ENCODE results near the gene SULT4A1.
A peak's percentile ranks its signal among the peaks of the same experiment; 100 is the strongest.

The SULT4A1 gene

DNA sequence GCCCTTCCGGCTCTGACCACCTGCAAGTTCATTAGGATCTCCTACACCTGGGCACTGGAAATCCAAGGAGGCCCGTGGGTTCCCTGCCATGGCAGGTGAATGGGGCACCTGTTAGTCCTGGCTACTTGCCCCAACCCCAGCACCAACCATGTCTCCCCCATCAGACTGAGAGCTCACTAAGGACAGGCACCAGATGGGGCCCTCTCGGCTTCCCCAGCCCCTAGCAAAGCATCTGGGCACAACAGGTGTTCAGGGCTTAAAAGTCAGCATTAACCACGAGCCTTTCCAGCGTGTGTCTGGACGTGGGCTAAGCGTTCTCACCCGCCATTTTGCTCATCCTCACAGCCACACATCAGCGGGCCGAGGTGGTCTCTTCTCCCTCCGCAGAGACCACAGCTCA lies 2.2 kb downstream of the SULT4A1 start:
- no peak for DNase-seq

DNA sequence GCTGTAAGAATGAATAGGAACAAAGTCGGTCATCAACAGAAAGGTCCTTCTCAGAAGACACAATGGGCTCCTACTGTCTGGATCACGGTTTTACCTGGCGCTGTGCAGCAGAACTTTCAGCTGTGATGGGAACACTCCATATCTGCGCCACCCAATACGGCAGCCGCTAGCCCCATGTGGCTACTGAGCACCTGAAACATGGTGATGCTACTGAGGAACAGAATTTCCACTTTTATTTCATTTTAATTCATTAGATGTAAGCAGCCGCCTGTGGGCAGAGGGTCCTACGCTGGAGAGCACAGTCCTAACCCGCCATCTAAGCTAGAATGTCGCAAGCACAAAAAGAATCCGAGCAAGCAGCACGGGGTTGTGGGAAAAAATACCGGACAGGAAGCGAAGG lies 2.7 kb downstream of the SULT4A1 start:
- DNase-seq, result no peak

DNA sequence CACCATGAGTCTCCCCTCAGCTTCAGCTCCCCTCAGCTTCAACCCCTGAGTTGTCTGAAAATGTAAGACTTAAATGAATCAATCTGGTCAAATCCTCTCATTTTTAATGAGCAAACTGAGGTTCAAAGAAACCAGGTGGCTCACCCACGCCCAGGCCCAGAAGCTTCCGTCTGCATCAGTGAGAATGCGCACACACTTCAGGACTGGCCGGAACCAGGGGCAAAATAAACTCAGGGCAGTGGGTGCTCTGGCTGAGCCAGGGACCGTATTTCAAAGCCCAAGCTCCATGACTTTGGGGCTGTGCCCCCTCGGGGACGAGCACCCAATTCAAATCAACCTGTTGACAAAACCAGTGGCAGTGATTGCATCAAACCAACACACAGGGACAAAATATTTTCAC lies 3.1 kb downstream of the SULT4A1 start:
- DNase-seq, result no peak

DNA sequence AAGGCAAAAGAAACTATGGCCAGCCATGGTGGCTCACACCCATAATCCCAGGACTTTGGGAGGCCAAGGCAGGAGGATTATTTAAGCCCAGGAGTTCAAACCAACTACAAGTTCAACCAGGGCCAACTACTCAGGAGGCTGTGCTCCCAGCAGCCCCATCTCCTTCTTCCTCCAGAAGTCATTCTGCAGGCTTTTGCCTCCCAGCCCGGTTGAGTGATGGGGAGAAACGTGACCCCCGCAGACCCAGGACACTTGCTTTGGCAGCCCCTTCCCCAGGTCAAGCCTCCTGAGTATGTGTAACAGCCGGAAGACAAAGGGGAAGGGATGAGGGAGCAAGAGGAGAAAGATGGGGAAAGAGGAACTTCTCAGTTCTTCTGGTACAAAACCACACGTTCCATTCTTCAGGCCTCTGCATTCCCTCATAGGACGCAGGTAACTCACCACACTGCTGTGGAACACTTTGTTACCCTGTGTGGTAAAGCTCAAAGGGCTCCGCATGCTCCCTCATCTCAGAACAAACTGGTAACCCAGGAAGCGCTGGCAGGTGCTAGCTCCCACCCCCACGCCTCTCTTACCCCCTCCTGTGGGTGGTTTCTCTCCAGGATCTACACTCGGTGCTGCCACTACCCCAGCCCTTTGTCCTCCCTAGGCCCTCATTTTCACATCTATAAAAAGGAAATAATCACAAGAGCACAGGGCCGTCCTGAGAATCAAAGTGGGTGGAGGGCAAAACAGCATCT lies 4.0 kb downstream of the SULT4A1 start:
- no peak for DNase-seq

DNA sequence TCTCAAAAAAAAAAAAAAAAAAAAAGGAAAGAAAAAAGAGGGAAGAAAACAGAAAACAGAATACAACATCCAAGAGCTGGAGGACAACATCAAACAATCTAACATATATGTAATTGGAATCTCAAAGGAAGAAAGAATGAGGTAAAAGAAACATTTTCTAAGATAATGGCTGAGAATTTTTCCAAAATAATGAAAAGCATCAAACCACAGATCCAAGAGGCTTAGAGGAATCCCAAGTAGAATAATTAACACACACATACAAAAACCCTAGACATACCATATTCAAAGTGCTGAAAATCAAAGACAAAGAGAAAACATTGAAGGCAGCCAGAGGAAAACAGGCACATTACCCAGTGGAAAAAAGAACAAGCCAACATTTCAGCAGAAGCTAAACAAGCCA lies 4.9 kb downstream of the SULT4A1 start:
- DNase-seq, result no peak

DNA sequence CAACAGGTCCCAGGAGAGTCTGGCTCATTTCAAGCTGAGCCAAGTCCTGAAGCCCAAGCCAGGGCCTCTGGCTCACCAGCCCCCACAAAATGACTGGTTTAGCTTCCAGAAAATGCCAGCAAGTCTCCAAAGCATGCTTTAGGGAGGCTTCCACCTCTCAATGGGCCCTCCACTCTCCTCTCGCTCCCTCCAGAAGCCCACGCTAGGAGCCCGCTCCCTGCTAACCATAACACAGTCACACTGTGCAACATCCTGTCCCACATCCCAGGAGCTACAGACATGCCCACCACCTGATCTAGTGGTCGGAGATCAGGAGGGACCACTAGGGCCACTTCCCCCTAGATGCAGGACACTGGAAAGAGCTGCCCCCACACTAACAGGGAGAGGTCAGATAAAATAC lies 6.9 kb downstream of the SULT4A1 start:
- DNase-seq, result no peak

DNA sequence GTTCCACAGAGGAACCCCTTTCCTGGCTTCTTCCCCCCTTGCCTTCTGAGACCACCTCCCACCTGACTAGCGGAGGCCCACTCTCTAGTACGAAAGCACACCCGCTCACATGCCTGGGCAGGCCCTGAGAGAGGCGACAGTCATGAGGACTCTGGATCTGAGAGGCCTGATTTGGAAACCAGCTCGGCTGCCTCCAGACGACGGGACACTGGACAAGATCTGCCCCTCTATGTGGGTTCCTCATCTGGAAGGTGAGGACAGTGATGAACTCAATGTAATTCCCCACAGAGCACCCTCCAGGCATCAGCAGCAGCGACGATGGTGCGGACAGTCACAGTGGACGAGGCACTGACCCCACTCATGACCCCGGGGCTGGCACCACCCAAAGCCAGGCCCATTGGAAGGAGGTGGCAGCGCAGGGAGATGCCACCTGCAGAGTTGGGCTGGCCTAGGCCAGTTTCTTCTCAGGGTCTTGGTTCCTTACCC lies 7.5 kb downstream of the SULT4A1 start:
- no peak for DNase-seq

DNA sequence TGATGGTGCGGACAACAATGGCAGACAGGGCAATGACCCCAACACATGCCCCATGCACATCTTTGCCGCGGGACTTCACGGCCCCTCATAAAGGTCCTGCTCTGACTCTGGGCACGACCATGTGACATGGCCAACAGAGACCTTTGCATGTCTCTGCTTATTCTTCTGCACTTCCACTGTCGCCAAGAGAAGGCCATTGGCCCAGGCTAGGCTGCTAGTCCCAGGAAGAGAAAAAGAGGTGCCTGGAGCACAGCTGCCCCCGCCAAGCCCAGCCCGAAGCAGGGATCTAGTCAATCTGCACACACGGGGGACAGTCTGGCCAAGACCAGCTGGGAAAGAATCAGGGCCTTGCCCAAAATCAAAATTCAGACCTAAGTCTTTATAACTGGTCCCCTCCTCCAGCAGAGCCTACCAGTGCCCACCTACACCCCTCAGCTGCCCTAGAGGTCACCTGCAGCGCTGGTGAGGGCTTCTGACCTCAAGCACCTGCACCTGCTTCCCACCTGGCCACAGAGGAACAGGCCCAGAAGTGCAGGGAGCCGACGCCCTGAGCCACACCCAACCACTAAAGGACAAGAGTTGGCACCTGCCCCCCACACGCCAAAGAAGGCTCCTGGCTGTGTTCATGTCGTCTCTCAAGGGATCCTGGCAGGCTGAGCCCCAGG lies 8.1 kb downstream of the SULT4A1 start:
- no peak for DNase-seq

DNA sequence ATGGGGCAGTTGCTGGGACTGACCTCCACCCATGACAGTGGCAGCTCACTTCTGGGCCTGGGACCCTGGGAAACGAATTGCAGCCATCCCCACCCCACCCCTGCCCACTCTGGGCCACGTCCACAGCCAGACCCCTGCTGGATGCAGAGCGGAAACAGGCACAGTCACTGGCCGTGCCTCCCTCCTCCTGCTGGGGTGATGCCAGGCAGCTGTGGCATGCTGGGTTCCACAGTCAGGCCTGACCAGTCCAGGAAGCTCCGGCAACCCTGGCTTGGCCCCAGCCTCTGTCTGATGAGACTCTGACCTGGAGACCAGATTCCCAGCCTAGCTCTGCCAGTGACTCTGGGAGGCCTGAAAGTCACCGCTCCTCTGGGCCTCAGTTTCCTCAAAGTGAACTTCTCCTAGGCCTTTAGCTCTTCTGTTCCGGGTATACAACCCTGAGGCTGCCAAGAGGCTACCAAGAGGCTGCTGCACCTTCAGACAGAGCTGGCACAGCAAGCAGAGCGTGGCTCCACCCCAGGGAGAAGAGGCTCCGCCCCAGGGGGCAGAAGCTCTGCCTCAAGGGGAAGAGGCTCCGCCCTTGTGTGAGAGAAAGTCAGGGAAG lies 8.9 kb downstream of the SULT4A1 start:
- DNase-seq, result no peak

DNA sequence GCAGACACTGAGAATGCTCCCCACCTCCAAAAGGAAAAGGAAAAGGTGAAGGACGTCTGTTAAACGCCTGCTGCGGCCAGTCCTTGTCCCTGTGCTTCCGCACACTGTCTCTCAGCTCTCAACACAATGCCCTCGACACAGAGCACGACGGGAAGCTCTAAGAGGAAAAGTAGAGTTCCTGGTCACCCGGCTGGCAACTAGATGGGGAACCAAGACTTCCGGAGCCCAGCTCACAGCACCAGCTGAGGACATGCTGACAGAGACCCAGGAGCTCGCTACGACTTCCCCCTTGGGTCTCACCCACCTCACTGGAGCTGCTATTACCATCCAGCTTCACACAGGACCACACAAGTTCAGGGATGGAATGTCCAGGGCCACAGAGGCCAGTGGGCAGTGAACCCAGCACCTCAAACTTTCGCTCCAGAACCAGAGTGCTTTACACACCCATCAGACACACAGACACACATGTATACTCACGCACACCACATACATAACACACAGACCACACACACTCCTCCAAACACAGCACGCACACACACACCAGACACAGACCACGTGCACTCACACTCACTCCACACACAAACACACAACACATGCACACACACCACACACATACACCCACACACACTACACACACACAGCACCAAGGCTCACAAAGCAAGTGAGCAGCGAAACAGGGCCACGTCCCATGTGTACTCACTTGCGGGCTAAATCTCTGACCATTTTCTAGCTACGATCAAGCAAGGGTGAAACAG lies 9.6 kb downstream of the SULT4A1 start:
- no peak for DNase-seq

DNA sequence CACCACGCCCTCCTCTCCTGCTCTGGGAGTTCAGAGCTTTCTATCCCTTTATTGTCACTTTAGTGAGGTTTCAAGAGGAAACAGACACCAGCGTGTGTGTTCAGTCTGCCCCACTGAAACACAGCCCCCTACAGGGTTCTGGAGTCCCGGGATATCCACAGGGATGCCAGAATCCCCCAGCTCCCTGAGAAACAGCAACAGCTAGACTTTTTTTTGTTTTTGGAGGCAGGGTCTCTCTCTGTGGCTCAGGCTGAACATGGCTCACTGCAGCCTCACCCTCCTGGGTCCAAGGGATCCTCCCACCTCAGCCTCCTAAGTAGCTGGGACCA lies 10.4 kb downstream of the SULT4A1 start:
- DNase-seq, result no peak

DNA sequence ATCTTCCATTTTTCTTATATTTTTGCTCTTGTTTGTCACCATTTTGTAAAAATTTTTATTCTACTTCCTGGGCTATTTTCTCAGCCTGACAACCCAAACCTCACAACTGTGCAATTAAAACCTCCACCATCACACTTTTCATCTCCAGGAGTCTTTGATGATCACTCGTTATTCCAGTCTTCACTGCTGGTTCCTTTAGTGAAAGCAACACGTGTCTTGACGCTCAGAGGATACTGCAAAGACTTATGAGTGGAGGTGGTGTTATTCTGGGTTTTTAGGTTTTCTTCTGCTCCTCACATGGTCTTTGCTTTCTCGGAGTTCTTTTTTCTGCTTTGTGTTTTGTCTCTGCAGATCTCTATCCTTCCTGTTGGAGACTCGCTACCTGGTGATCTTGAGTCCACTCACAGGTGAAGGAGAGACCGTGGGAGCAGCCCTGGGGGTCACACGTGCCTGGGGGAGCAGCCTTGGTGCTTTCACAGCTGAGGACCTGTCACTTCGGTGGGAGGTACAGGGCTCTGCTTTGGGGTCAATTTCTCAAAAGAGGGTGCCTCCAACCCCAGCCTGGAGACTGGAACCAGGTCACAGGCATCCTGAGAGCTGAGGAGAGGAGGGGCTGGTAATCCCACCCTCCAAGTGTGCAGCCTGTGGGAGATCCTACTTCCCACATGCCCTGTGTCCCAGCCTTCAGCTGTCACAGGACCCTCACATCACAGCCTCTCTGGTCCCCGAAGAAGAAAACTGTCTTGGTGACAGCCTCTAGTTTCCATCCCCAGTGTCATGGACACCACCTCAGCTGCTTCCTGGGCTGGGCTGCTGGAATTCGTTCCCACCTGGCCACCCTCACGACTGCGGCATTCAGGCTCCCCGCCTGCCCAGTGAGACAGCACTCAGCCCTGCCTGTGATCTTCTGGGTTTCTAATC lies 11.0 kb downstream of the SULT4A1 start:
- no peak for DNase-seq

DNA sequence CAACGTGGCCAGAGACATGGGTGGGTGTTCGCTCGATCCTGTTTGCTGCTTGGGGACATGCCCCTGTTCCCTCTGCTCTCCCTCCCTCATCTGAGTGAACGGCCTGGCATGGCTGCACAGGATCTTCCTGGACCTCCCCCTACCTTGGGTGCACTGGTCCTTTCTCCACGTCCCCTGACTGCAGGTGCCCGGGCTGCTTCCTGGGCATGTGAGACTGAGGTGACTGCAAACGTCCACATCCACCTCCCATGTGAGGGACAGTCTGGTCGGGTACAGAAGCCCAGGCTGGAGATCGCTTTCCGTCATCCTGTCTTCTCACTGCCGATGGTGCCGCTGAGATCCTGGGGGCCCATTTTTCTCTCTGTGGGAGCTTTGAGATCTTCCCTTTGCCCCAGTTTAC lies 11.8 kb downstream of the SULT4A1 start:
- DNase-seq, result no peak

DNA sequence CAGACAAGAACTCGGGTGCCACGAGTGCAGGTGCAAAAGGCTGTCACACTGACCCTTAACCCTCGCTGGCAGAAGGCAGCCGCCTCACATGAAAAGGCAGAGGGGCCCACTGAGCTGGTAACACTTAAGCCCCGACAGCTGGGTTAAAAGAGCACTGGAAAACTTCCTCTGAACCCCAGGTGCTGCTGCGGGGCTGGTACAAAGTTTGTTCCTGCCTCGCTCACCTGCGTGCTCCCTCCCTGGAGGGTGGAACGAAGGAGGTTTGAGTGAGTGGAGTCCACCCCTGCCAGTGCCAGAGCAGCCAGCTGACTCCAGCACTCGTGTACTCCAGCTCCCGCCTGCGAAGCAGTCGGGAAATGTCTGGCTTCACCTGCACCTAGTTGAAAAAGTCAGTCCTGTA lies 12.6 kb downstream of the SULT4A1 start:
- peak; percentile 19 for DNase-seq

DNA sequence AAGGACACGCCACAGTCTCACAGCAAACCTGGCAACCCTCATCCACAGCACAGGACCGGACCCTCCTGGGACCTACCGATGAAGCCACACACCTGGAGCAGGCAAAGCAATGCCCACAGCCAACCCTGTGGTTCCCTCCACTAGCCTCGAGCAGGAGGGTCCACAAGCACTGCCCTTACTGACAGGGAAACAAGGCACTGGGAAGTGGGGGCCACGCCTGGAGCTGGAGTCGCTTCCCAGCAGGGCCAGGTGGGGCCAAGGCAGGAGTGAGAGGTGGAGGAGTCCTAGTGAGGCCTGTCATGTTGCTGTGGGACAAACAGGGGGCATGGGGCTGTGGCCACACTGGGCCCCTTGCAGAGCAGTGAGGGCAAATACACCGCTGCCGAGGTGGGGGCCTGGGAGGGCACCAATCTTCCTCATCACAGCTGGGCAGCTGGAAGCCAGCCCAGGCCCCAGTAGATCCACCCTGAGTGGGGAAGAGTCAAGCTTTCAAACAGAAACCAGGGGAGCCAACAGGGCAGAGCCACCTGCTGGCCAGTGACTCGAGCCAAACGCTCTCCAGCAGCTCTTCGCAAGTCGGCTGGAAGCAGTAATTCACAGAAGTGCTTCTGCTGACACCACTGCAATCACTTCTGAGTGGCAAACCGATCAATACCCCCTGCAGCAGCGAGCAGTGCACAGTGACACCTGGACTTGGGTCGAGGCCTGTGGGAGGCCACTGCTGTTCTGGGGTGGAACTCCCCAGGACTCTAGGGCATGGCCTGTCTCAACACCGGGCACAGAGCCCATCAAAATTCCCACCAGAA lies 13.7 kb downstream of the SULT4A1 start:
- peak; percentile 46 for DNase-seq

DNA sequence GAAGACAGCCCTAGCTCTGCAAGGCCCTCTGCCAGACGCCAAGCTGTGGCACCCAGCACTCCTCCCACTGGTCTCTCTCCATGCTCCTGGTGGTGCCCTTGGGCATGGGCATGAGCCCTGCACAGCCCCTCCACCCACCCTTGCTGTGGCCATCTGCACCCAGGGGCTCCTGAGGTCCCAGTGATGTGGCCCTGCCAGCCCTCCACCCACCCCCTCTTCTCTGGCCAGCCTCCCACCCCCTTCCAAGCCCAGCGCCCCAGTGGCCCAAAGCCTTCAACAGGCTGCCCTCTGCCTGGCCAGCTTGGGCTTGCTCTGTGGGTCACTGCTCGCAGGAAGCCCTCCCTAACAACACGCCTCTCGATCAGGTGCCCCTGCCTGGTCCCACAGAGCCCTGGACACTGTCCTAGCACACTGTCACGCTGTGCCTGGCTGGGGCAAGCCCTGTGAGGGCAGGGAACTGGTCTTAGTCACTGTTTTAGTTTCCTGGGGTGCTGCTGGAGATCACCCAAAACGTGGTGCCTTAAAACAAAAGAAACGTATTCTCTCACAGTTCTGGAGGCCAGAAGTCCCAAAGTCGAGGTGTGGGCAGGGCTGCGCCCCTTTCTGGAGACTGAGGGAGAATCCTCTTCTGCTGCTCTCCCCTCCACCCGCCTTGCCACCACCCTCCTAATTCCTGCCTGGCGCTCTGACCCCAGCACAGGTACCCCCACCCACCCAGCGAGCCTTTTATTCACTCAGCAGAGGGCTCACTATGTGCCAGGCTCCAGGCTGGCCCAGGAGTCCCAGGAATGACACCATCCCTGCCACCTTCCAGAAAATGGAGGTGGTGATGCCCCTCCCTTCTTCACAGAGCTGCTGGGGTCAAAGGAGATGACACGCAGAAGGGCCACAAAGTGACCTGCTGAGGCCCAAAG lies 14.7 kb downstream of the SULT4A1 start:
- no peak for DNase-seq

DNA sequence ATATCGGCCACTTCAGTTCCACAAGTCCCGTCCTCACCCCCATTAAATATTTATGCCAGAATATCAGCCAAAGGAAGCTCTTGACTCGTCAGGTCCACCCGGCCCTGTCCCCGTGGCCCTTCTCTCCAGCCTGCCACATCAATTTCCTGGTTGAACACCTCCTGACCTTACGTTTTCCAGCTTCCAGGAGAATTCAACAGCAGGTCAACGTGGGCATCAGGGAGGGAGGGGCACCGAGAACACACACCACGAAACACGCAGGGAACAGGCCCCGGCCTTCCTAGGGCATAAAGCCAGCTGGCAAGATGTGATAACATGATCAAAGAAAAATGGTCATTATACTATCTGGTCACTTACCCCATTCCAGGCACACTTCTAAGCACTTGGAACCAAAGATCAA lies 15.3 kb downstream of the SULT4A1 start:
- DNase-seq, result no peak

DNA sequence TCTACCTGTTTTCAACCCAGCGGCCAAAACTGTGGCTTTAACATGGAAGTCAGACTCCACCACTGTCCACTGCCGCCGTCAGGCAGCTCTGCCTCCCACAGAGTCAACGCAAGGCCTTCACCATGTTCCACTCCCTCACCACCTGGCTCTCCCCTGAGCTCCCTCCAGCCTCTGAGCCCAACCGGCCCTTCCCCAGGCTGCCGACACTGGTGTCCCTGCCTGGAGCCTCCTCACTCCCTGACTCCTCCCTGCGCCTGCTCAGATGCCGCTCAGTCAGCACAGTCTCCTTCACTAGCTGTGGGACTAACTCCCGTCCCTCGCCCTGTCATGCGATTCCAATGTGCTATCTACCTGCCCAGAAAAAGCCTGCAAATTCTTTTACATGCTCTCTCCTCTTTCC lies 16.3 kb downstream of the SULT4A1 start:
- no peak for DNase-seq

DNA sequence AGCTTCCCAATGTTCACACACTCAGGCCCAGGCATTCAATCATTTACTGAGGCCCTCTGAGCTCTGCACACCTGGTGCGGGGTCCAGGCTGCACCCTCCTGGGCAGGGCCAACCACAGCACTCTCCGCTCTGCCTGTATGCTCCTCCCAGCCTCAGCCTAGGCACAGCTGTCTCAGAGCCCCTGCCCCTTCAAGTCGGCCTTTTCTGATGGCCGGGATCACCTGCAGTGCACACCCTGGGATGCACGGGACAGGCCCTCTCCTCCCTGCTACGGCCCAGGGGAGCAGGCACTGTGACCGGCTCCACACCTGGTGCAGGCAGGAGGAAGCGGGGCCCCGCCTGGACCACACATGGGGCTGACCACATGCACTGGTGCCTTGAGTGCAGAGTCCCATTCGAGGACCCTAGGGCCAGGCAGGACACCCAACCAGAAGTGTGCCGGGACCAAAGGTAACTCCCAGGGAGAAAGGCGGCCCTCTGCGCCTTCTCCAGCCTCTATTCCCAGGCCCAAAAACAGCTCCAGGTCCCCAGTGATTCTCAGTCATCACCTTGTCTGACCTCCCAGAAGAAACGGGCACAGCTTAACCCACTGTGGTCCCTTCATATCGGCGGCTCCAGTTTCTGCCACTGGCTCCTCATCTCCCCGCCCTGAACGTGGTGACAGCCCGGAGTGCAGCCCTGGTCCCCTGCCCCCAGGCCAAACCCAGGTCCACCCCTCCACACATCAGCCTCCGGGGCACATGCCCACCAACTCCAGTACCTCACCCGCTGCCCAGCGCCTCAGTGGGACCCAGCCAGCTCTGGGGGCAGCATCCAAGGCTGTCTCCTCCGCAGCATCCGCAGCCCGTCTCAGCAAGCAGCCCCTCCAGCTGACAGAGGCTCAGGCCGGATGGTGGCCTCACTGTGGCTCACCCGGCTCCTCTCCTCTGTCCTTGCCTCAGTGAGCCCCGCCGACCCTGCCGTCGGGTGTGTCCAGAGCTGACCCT lies 17.5 kb downstream of the SULT4A1 start:
- no peak for DNase-seq
